Neuronal stem cell (in vitro differentiated cells): Measurements from ENCODE around the gene STEAP4.

Experiments used
- DNase-seq: peaks from one replicate; pipeline ENCODE4 v3.0.0-alpha.2; 2013; ENCODE audit warnings: low spot score
- H2AFZ ChIP-seq: one replicate; pipeline ENCODE4 v1.6.1; 2013; ENCODE audit warnings: mild to moderate bottlenecking, low read length, inconsistent platforms
- H2AK5ac ChIP-seq: 2 replicates; pipeline ENCODE4 v1.6.1; 2013; ENCODE audit warnings: low read depth, mild to moderate bottlenecking, inconsistent platforms, low read length, moderate library complexity, mixed read lengths
- H2BK120ac ChIP-seq: 2 replicates; pipeline ENCODE4 v1.6.1; 2013; ENCODE audit warnings: low read depth, mild to moderate bottlenecking, inconsistent platforms, low read length, moderate library complexity, mixed read lengths
- H2BK12ac ChIP-seq: one replicate; pipeline ENCODE4 v1.6.1; 2013; ENCODE audit warnings: low read length, inconsistent platforms
- H2BK15ac ChIP-seq: 2 replicates; pipeline ENCODE4 v1.6.1; 2013; ENCODE audit warnings: mild to moderate bottlenecking, low read length, inconsistent platforms, mixed read lengths
- H2BK5ac ChIP-seq: one replicate; pipeline ENCODE4 v1.6.1; 2013; ENCODE audit warnings: inconsistent platforms, mild to moderate bottlenecking, low read length, moderate library complexity
- H3K14ac ChIP-seq: one replicate; pipeline ENCODE4 v1.6.1; 2013; ENCODE audit warnings: low read length, inconsistent platforms
- H3K18ac ChIP-seq: 2 replicates; pipeline ENCODE4 v1.6.1; 2013; ENCODE audit warnings: low read length, inconsistent platforms
- H3K23ac ChIP-seq: 2 replicates; pipeline ENCODE4 v1.6.1; 2013; ENCODE audit warnings: low read depth, mild to moderate bottlenecking, mixed read lengths, low read length, inconsistent platforms; ENCODE audit not compliant: poor library complexity
- H3K27ac ChIP-seq: replicated peaks from 3 replicates; pipeline ENCODE4 v1.5.1; 2013; ENCODE audit warnings: low read length, inconsistent platforms
- H3K27me3 ChIP-seq, 3 experiments: 2 replicates each; pipeline ENCODE4 v1.6.1; 2013; ENCODE audit warnings: low read length in 3 of 3, mild to moderate bottlenecking in 2 of 3, inconsistent platforms in 1 of 3, low read depth in 1 of 3, mixed read lengths in 1 of 3, moderate library complexity in 1 of 3; ENCODE audit not compliant: control insufficient read depth in 3 of 3, insufficient read depth in 3 of 3
- H3K36me3 ChIP-seq, 2 donors: replicated peaks in 1 of 2; 2 replicates each; pipeline ENCODE4 v1.6.1; 2013; ENCODE audit warnings: low read length in 2 of 2; ENCODE audit not compliant: control insufficient read depth in 2 of 2, insufficient read depth in 2 of 2
- H3K4ac ChIP-seq: 2 replicates; pipeline ENCODE4 v1.6.1; 2013; ENCODE audit warnings: inconsistent platforms, mild to moderate bottlenecking, low read length, moderate library complexity
- H3K4me1 ChIP-seq, 2 donors: 1 replicate in 1 of 2; 2 replicates in 1 of 2; pipeline ENCODE4 v1.6.1; 2013; ENCODE audit warnings: low read length in 2 of 2, low read depth in 1 of 2; ENCODE audit not compliant: control insufficient read depth in 2 of 2, insufficient read depth in 1 of 2
- H3K4me2 ChIP-seq: one replicate; pipeline ENCODE4 v1.6.1; 2013; ENCODE audit warnings: mild to moderate bottlenecking, low read length, inconsistent platforms; ENCODE audit not compliant: insufficient read depth, poor library complexity, severe bottlenecking
- H3K4me3 ChIP-seq, 2 donors: 2 replicates each; pipeline ENCODE4 v1.5.1; 2013; ENCODE audit warnings: low read length in 2 of 2, mild to moderate bottlenecking in 2 of 2, inconsistent platforms in 1 of 2, moderate library complexity in 1 of 2
- H3K79me1 ChIP-seq: one replicate; pipeline ENCODE4 v1.6.1; 2013; ENCODE audit warnings: low read depth, mild to moderate bottlenecking, inconsistent platforms, low read length, moderate library complexity
- H3K9ac ChIP-seq: one replicate; pipeline ENCODE4 v1.6.1; 2013; ENCODE audit warnings: mild to moderate bottlenecking, low read depth, low read length, inconsistent platforms; ENCODE audit not compliant: poor library complexity
- H3K9me3 ChIP-seq, 2 donors: replicated peaks in 1 of 2; 2 replicates each; pipeline versions ENCODE3 to v1.6.1; 2013; ENCODE audit warnings: low read length in 2 of 2, mild to moderate bottlenecking in 2 of 2, inconsistent platforms in 1 of 2, low read depth in 1 of 2, mixed read lengths in 1 of 2, moderate library complexity in 1 of 2; ENCODE audit not compliant: control insufficient read depth in 2 of 2, insufficient read depth in 1 of 2
- H4K8ac ChIP-seq: one replicate; pipeline ENCODE4 v1.6.1; 2013; ENCODE audit warnings: low read depth, mild to moderate bottlenecking, inconsistent platforms, low read length, moderate library complexity
- H4K91ac ChIP-seq: one replicate; pipeline ENCODE4 v1.6.1; 2013; ENCODE audit warnings: low read length, low read depth, mild to moderate bottlenecking, inconsistent platforms; ENCODE audit not compliant: poor library complexity
- WGBS, 2 donors: extraction: QIAGEN DNeasy Blood & Tissue Kit; methylation state at CpG; one replicate each; pipeline ENCODE4 v1.1.7; 2013; ENCODE audit warnings: missing lambda C conversion rate in 2 of 2, mixed read lengths in 1 of 2; ENCODE audit not compliant: insufficient read length in 2 of 2, insufficient replicate concordance in 1 of 2; ENCODE audit errors: extremely low coverage in 2 of 2; 5-methylcytosine and 5-hydroxymethylcytosine counted together

The STEAP4 gene

DNA sequence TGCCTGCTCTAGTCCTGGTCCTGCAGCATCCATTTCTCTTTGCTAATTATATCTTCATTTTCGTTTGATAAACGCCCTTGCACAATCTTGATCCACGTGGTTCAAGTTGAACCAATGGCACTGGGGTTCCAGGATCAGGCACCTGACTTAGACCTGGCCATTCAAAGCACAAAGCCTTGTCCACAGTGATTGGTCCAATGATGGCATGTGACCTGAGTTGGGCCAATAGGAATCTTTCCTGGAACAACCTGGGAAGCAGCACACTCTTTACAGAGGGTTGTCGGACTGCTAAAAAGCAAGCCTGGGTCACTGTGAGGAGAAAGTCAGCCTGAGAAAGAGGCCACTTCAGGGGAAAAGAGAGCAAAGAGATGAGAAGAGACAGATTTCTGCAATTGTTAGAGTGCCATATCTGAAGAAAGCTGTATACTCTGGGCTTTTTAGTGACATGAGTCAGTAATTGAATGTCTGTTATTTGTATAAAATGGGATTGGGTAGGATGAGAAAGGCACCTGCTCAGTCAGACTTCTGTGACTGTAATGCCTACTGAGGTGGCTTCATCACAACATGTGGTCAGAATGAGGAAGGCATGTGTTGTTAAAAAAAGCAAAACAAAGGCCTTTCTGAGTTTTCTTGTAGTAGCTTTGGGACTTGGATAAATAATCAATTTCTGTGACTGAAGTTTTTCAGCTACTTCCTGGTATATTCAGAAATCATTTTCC, 4.4 kb upstream of the STEAP4 start:
- H3K27me3 ChIP-seq: peaks cover 0 to 23% (median 12%) of the 10 kb centered on the region in 3 experiments
- no peak overlapping the region for H2AFZ ChIP-seq
- H3K4me2 ChIP-seq: no peak overlapping the region
- H3K18ac ChIP-seq: no peak overlapping the region
- H2BK15ac ChIP-seq: no peak overlapping the region
- no peak overlapping the region for H2BK12ac ChIP-seq
- H2BK5ac ChIP-seq: no peak overlapping the region
- H4K91ac ChIP-seq: no peak overlapping the region
- H3K4me1 ChIP-seq: peaks cover 0 to 6% of the 10 kb centered on the region in 2 donors
- H3K27ac ChIP-seq: no peak overlapping the region
- no peaks in the 10 kb centered on the region for H3K9me3 ChIP-seq
- no peak overlapping the region for H3K23ac ChIP-seq
- no peaks in the 10 kb centered on the region for H3K36me3 ChIP-seq
- no peak overlapping the region for H2AK5ac ChIP-seq
- H3K4me3 ChIP-seq: peak overlapping the region in 1 of 2 donors; percentile 51
- H3K14ac ChIP-seq: no peak overlapping the region
- WGBS, 2 donors: no CpG with 5 or more reads among the region's 4 CpGs
- no peak overlapping the region for H3K9ac ChIP-seq
- no peak for DNase-seq
- H3K79me1 ChIP-seq: no peaks in the 10 kb centered on the region
- no peak overlapping the region for H4K8ac ChIP-seq
- H2BK120ac ChIP-seq: no peak overlapping the region
- no peak overlapping the region for H3K4ac ChIP-seq

DNA sequence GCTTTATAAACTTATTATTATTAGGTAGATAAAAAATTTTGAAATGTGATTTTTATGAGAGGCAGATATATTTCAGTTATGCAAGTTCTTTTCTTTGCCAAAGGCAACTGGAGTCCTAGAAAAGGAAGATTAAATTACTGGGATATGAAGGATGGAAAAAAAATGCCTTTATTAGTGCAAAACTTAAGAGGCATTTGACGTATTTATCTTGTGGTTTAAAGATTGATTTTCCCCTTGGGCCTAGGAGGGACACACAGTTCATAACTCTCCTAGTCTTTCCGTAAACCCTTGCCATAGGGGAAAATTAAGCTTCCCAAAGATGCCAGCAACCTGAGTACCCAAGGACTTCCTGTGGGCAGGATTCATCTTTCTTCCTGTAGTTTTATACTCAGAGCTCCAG, 3.1 kb upstream of the STEAP4 start:
- Histone ChIP-seq H3K9me3 (no peaks in the 10 kb centered on the region), H3K27ac (no peak overlapping the region), H3K23ac (no peak overlapping the region), H3K4ac (no peak overlapping the region), H3K4me2 (no peak overlapping the region), H3K27me3 (peaks cover 0 to 36% (median 12%) of the 10 kb centered on the region in 3 experiments), H2BK5ac (no peak overlapping the region), H3K18ac (no peak overlapping the region), H2AK5ac (no peak overlapping the region), H3K79me1 (no peaks in the 10 kb centered on the region), H3K4me1 (peaks cover 0 to 6% of the 10 kb centered on the region in 2 donors), H2BK12ac (no peak overlapping the region), H3K9ac (no peak overlapping the region), H3K4me3 (no peak overlapping the region), H4K91ac (no peak overlapping the region), H2BK15ac (no peak overlapping the region), H2BK120ac (no peak overlapping the region), H2AFZ (no peak overlapping the region), H4K8ac (no peak overlapping the region), H3K14ac (no peak overlapping the region), H3K36me3 (no peaks in the 10 kb centered on the region)
- no CpG with 5 or more reads among the region's 2 CpGs for WGBS, 2 donors
- DNase-seq: no peak

DNA sequence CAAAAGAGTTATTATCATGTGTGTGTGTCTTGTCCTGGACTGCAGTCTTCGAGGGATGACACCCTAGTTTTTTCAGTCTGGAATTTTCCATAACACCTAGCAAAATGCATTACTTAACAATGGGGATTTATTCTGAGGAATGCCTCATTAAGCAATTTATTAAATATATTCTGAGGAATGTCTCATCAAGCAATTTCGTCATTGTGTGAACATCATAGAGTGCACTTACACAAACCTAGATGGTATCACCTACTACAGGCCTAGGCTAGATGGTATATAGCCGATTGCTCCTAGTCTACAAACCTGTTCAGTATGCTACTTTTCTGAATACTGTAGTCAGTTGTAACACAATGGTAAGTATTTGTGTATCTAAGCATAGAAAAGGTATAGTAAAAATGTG, 1.1 kb upstream of the STEAP4 start:
- Histone ChIP-seq H3K23ac (no peak overlapping the region), H4K8ac (no peak overlapping the region), H3K36me3 (no peaks in the 10 kb centered on the region), H3K4me1 (peaks cover 0 to 6% of the 10 kb centered on the region in 2 donors), H2BK15ac (no peak overlapping the region), H3K18ac (no peak overlapping the region), H3K27me3 (peaks cover 0 to 41% (median 12%) of the 10 kb centered on the region in 3 experiments), H3K14ac (no peak overlapping the region), H2BK12ac (no peak overlapping the region), H3K79me1 (no peaks in the 10 kb centered on the region), H3K9ac (no peak overlapping the region), H3K9me3 (no peaks in the 10 kb centered on the region), H3K4ac (no peak overlapping the region), H2AFZ (no peak overlapping the region), H3K4me2 (no peak overlapping the region), H3K4me3 (no peak overlapping the region), H3K27ac (no peak overlapping the region), H2AK5ac (no peak overlapping the region), H2BK5ac (no peak overlapping the region), H4K91ac (no peak overlapping the region), H2BK120ac (no peak overlapping the region)
- DNase-seq: no peak
- no CpG with 5 or more reads among the region's 3 CpGs for WGBS, 2 donors

DNA sequence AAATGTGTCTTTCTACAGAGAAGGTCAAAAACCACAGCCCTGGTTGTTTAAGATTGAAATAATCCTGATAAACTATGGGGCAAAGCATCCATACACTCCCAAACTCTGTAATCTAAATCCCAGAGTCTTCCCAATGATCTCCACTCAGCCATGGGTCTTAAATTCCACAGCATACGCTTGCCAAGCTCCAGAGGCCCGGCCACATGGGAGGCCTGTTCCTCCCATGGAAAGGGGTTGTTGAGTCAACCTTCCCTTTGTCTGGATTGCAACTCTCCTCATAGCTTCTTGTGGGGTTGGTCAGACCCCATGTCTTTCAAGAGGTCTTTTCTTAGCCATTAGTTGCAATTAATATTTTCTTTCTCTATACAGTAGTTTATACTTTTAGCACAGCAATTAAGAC, 718 bp upstream of the STEAP4 start:
- H2BK12ac ChIP-seq: no peak overlapping the region
- H3K4me2 ChIP-seq: no peak overlapping the region
- no peak overlapping the region for H2BK5ac ChIP-seq
- no peak overlapping the region for H4K91ac ChIP-seq
- H3K27ac ChIP-seq: no peak overlapping the region
- no peak overlapping the region for H3K18ac ChIP-seq
- WGBS, 2 donors: no CpG with 5 or more reads among the region's 2 CpGs
- no peak overlapping the region for H3K23ac ChIP-seq
- peaks cover 0 to 6% of the 10 kb centered on the region in 2 donors for H3K4me1 ChIP-seq
- no peak for DNase-seq
- no peak overlapping the region for H2AK5ac ChIP-seq
- peaks cover 0 to 41% (median 12%) of the 10 kb centered on the region in 3 experiments for H3K27me3 ChIP-seq
- no peak overlapping the region for H2BK15ac ChIP-seq
- H3K9ac ChIP-seq: no peak overlapping the region
- H3K4me3 ChIP-seq: no peak overlapping the region
- no peaks in the 10 kb centered on the region for H3K36me3 ChIP-seq
- H4K8ac ChIP-seq: no peak overlapping the region
- H2AFZ ChIP-seq: no peak overlapping the region
- H3K79me1 ChIP-seq: no peaks in the 10 kb centered on the region
- no peak overlapping the region for H2BK120ac ChIP-seq
- H3K4ac ChIP-seq: no peak overlapping the region
- no peaks in the 10 kb centered on the region for H3K9me3 ChIP-seq
- H3K14ac ChIP-seq: no peak overlapping the region
